OCI-LY3 (cell line): Measurements from ENCODE around the gene SPATA2.

Experiments
- EZH2phosphoT487 ChIP-seq: fragments of 200-600 bp; shearing (Covaris generic); IDR thresholded peaks from 2 replicates; pipeline ENCODE4 v1.6.1; 2018; ENCODE audit warnings: antibody characterized with exemption, mixed run types, low read depth
- TF ChIP-seq, protein P1 (sequence below): fragments of 200-600, 300-600 bp; sonication (generic); IDR thresholded peaks from 2 replicates; pipeline ENCODE4 v1.5.1; 2014; ENCODE audit warnings: antibody characterized with exemption, low read length, low read depth

GRCh38 chr20:49885558-49886332 is 29.6 kb downstream of the SPATA2 start:
- TF ChIP-seq, protein P1, sequence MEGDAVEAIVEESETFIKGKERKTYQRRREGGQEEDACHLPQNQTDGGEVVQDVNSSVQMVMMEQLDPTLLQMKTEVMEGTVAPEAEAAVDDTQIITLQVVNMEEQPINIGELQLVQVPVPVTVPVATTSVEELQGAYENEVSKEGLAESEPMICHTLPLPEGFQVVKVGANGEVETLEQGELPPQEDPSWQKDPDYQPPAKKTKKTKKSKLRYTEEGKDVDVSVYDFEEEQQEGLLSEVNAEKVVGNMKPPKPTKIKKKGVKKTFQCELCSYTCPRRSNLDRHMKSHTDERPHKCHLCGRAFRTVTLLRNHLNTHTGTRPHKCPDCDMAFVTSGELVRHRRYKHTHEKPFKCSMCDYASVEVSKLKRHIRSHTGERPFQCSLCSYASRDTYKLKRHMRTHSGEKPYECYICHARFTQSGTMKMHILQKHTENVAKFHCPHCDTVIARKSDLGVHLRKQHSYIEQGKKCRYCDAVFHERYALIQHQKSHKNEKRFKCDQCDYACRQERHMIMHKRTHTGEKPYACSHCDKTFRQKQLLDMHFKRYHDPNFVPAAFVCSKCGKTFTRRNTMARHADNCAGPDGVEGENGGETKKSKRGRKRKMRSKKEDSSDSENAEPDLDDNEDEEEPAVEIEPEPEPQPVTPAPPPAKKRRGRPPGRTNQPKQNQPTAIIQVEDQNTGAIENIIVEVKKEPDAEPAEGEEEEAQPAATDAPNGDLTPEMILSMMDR = no peak
- no peak for TF ChIP-seq EZH2phosphoT487
